PFSK-1 (cell line): Measurements from ENCODE around the gene KDM3B.

Experiments
- FOXP2 ChIP-seq: optimal IDR thresholded peaks from 2 replicates; pipeline ENCODE3; 2011; ENCODE audit warnings: borderline replicate concordance, control low read depth, inconsistent platforms; ENCODE audit not compliant: insufficient read depth; ENCODE audit errors: extremely low read length, extremely low read depth
- POLR2AphosphoS5 ChIP-seq: IDR thresholded peaks from 2 replicates; pipeline ENCODE4 v1.6.1; 2012; ENCODE audit warnings: low read depth, mild to moderate bottlenecking, control low read depth, low read length, moderate library complexity
- SIN3A ChIP-seq: IDR thresholded peaks from 2 replicates; pipeline ENCODE4 v1.6.1; 2012; ENCODE audit warnings: mild to moderate bottlenecking, low read length, moderate library complexity, borderline replicate concordance; ENCODE audit not compliant: insufficient read depth
- TAF1 ChIP-seq: IDR thresholded peaks from 2 replicates; pipeline ENCODE4 v1.6.1; 2012; ENCODE audit warnings: low read length, control low read depth, borderline replicate concordance; ENCODE audit not compliant: insufficient read depth
- TF ChIP-seq, protein P1 (sequence below), 2 experiments: IDR thresholded peaks; 2 replicates each; pipeline versions ENCODE4 v1.6.1 to v1.8.0; 2011 to 2012; ENCODE audit warnings: low read depth in 2 of 2, low read length in 2 of 2, control low read depth in 1 of 2, inconsistent platforms in 1 of 2, mild to moderate bottlenecking in 1 of 2, moderate library complexity in 1 of 2; ENCODE audit not compliant: insufficient read depth in 1 of 2

GRCh38 chr5:138369261-138369660 lies 16.8 kb downstream of the KDM3B start:
- TF ChIP-seq, protein P1, sequence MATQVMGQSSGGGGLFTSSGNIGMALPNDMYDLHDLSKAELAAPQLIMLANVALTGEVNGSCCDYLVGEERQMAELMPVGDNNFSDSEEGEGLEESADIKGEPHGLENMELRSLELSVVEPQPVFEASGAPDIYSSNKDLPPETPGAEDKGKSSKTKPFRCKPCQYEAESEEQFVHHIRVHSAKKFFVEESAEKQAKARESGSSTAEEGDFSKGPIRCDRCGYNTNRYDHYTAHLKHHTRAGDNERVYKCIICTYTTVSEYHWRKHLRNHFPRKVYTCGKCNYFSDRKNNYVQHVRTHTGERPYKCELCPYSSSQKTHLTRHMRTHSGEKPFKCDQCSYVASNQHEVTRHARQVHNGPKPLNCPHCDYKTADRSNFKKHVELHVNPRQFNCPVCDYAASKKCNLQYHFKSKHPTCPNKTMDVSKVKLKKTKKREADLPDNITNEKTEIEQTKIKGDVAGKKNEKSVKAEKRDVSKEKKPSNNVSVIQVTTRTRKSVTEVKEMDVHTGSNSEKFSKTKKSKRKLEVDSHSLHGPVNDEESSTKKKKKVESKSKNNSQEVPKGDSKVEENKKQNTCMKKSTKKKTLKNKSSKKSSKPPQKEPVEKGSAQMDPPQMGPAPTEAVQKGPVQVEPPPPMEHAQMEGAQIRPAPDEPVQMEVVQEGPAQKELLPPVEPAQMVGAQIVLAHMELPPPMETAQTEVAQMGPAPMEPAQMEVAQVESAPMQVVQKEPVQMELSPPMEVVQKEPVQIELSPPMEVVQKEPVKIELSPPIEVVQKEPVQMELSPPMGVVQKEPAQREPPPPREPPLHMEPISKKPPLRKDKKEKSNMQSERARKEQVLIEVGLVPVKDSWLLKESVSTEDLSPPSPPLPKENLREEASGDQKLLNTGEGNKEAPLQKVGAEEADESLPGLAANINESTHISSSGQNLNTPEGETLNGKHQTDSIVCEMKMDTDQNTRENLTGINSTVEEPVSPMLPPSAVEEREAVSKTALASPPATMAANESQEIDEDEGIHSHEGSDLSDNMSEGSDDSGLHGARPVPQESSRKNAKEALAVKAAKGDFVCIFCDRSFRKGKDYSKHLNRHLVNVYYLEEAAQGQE (IDR thresholded peaks at IDR 0.05; ENCODE audit: insufficient read depth in 1 of 2, low read depth in 2 of 2, low read length in 2 of 2): no peak
- TF ChIP-seq POLR2AphosphoS5 (no peak), TAF1 (no peak), SIN3A (no peak), FOXP2 (no peak)
